Smooth muscle cell (in vitro differentiated cells): ENCODE measurements around the gene TMEM205. TPM values are rescaled to one million over a fixed set of nuclear protein-coding genes. Genes with fewer than 3 reads are reported as not detected.
A peak's percentile ranks its signal among the peaks of the same experiment; 100 is the strongest.

Experiments used
- DNase-seq: peaks from one replicate; lab custom pipeline; 2025; ENCODE audit not compliant: unreplicated experiment; lab: John Stamatoyannopoulos, UW
- H2AFZ ChIP-seq: fragments of 200-600 bp; sonication (generic); 2 replicates; pipeline ENCODE4 v1.6.0; 2016; ENCODE audit warnings: antibody characterized with exemption, low read depth, mild to moderate bottlenecking
- H3F3A ChIP-seq: fragments of 200-600 bp; sonication (generic); 2 replicates; pipeline ENCODE4 v1.6.0; 2017; ENCODE audit warnings: antibody characterized with exemption, low read depth
- H3K27ac ChIP-seq: fragments of 200-600 bp; sonication (generic); 2 replicates; pipeline ENCODE4 v1.5.1; 2016; ENCODE audit warnings: low read depth, mild to moderate bottlenecking
- H3K27me3 ChIP-seq: fragments of 200-600 bp; sonication (generic); 2 replicates; pipeline ENCODE4 v1.6.1; 2016; ENCODE audit warnings: low read depth, mild to moderate bottlenecking
- H3K36me3 ChIP-seq: fragments of 200-600 bp; sonication (generic); 2 replicates; pipeline ENCODE4 v1.5.1; 2016; ENCODE audit warnings: low read depth
- H3K4me1 ChIP-seq: fragments of 200-600 bp; sonication (generic); 2 replicates; pipeline ENCODE4 v1.5.1; 2016; ENCODE audit warnings: low read depth
- H3K4me2 ChIP-seq: fragments of 200-600 bp; sonication (generic); 2 replicates; pipeline ENCODE4 v1.6.0; 2016; ENCODE audit warnings: mild to moderate bottlenecking
- H3K4me3 ChIP-seq: fragments of 200-600 bp; sonication (generic); 2 replicates; pipeline ENCODE4 v1.5.1; 2016; ENCODE audit warnings: mild to moderate bottlenecking
- H3K79me2 ChIP-seq: fragments of 200-600 bp; sonication (generic); 2 replicates; pipeline ENCODE4 v1.6.0; 2016; ENCODE audit warnings: low read depth, mild to moderate bottlenecking
- H3K9ac ChIP-seq: fragments of 200-600 bp; sonication (generic); 2 replicates; pipeline ENCODE4 v1.6.0; 2016; ENCODE audit warnings: low read depth
- H3K9me3 ChIP-seq: fragments of 200-600 bp; sonication (generic); replicated peaks from 2 replicates; pipeline ENCODE4 v1.5.1; 2016; ENCODE audit warnings: low read depth
- H4K20me1 ChIP-seq: fragments of 200-600 bp; sonication (generic); 2 replicates; pipeline ENCODE4 v1.6.0; 2016; ENCODE audit warnings: low read depth
- CTCF ChIP-seq: fragments of 200-600 bp; sonication (generic); IDR thresholded peaks from 2 replicates; pipeline ENCODE4 v1.5.1; 2017; ENCODE audit warnings: borderline replicate concordance, mild to moderate bottlenecking, antibody characterized with exemption; ENCODE audit not compliant: insufficient read depth, poor library complexity, severe bottlenecking
- WGBS: methylation state at CpG from one replicate; pipeline ENCODE4 v1.1.7; 2016; ENCODE audit warnings: low lambda C conversion rate; 5-methylcytosine and 5-hydroxymethylcytosine counted together
- polyA plus RNA-seq: library from polyadenylated mRNA; unstranded; fragments of >200 nt; fragmentation: Nextera tagmentation; extraction: Ambion mirVana; gene quantifications from 2 replicates; pipeline ENCODE4 v1.2.1, GENCODE V29; 2016
- total RNA-seq: library from RNA; depleted of rRNA; stranded (reverse); fragments of >200 nt; gene quantifications from 2 replicates; pipeline ENCODE4 v1.2.3, GENCODE V29; 2014

Gene TMEM205
- total and polyA plus RNA-seq, 2 experiments from 2014 or later, result 118 to 163 TPM

DNA sequence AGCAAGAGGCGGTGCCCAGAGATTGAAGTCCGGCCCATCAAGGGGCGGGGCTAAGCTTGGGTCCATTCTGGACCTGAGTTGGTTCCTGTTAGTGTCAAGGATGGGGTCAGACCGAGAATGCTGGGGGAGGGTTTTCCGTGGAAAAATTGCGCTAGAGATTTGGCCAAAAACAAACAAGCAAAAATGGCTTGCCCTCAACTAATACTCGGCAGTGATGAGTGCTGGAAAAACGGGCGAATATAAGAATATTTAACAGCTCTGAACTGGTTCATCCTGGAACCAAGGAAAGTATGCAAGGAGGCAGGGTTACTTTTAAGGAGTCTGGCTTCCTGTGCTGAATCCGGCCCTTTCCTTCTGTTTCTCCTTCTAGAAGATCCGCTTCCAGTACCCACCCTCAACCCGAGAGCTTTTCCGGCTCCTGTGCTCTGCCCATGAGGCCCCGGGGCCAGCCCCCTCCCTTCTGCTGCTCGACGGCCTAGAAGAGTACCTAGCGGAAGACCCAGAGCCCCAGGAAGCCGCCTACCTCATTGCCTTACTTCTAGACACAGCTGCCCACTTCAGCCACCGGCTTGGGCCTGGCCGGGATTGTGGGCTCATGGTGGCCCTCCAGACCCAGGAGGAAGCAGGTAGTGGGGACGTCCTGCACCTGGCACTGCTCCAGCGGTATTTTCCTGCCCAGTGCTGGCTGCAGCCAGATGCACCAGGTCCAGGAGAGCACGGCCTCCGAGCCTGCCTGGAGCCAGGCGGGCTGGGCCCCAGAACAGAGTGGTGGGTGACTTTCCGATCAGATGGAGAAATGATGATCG lies 29.3 kb upstream of the TMEM205 start:
- peaks cover 5% of the 10 kb centered on the region for H3F3A ChIP-seq
- H3K9ac ChIP-seq, result peak overlapping the region; percentile 15
- DNase-seq, result no peak
- H3K4me3 ChIP-seq, result peak overlapping the region; percentile 60
- peaks cover 9% of the 10 kb centered on the region for H3K4me1 ChIP-seq
- H3K9me3 ChIP-seq, result no peaks in the 10 kb centered on the region
- no peak for TF ChIP-seq CTCF
- H3K79me2 ChIP-seq, result no peaks in the 10 kb centered on the region
- H3K4me2 ChIP-seq, result peak overlapping the region; percentile 80
- 33% methylated on average over 27 of the region's 27 CpGs for WGBS
- no peaks in the 10 kb centered on the region for H3K27me3 ChIP-seq
- H3K36me3 ChIP-seq, result no peaks in the 10 kb centered on the region
- peak overlapping the region; percentile 3 for H3K27ac ChIP-seq
- no peaks in the 10 kb centered on the region for H4K20me1 ChIP-seq
- no peak overlapping the region for H2AFZ ChIP-seq

- H3K4me1 ChIP-seq, result peaks cover 9% of the 10 kb centered on the region
- under 1% methylated on average over 44 of the region's 44 CpGs for WGBS
- no peaks in the 10 kb centered on the region for H3K36me3 ChIP-seq
- no peaks in the 10 kb centered on the region for H3K79me2 ChIP-seq
- DNase-seq, result peak; percentile 99
- H3K27ac ChIP-seq, result peak within 1 kb of the TSS; percentile 78
- no peaks in the 10 kb centered on the region for H4K20me1 ChIP-seq
- H3K9me3 ChIP-seq, result no peaks in the 10 kb centered on the region
- no peak for TF ChIP-seq CTCF
- no peaks in the 10 kb centered on the region for H3K27me3 ChIP-seq
- peak within 1 kb of the TSS; percentile 80 for H3K4me2 ChIP-seq
- H3F3A ChIP-seq, result peaks cover 5% of the 10 kb centered on the region
- peak within 1 kb of the TSS; percentile 60 for H3K4me3 ChIP-seq
- H2AFZ ChIP-seq, result no peak within 1 kb of the TSS
- peak within 1 kb of the TSS; percentile 72 for H3K9ac ChIP-seq
Measured at GRCh38 chr19:11374433-11375142, 28.5 kb upstream of the TMEM205 start, which contains the start of gene SWSAP1. SWSAP1 (plus strand) TSS chr19:11374666; CDS start chr19:11374681, 15 bp downstream.

DNA sequence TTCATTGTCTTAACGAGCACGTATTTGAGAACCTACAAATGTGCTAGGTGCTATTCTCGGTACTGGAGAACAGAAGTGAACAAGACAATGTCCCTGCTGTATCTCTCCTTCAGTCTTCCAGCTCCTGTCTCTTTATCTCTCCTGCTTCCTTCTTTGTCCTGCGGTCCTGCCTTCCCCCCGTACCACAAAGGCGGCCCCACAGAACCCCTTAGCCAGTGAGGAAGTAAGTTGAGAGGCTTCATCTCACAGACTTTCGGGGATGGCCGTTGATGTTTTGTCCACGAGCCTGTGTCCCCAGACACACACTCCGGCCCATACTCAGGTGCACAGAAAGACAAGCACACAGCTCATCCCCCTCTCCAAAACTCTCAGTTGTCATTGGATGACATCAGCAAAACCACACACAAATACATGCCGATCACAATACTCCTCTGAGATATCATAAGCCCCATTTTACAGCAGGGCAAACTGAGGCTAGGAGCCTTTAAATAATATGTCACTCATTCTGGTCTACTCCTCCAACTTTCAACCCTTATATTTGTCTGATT lies 27.9 kb upstream of the TMEM205 start:
- no peak for TF ChIP-seq CTCF
- H3K9ac ChIP-seq, result no peak overlapping the region

More for the DNA sequence above, 27.9 kb upstream of the TMEM205 start:
- Histone ChIP-seq H3K27ac (no peak overlapping the region), H3K27me3 (no peaks in the 10 kb centered on the region), H2AFZ (no peak overlapping the region), H3F3A (peaks cover 5% of the 10 kb centered on the region), H3K79me2 (no peaks in the 10 kb centered on the region), H4K20me1 (no peaks in the 10 kb centered on the region), H3K4me2 (peak overlapping the region; percentile 78), H3K36me3 (no peaks in the 10 kb centered on the region), H3K9me3 (no peaks in the 10 kb centered on the region), H3K4me1 (peaks cover 9% of the 10 kb centered on the region), H3K4me3 (peak overlapping the region; percentile 60)
- 80% methylated on average over 11 of the region's 11 CpGs for WGBS
- DNase-seq, result no peak
